ENCODE data around the gene KIF13A. TPM values are rescaled to one million over a fixed set of nuclear protein-coding genes. Genes with fewer than 3 reads are reported as not detected.

The KIF13A gene
- total and polyA plus RNA-seq, 2 experiments from 2014 or later: 8.4 to 28.2 TPM

GRCh38 chr6:17828149-17828548, 159.3 kb downstream of the KIF13A start:
- Mint-ChIP-seq H3K36me3 (ENCODE audit: low read depth) (peaks cover 51% of the 10 kb centered on the region), H3K4me3 (no peak overlapping the region), H3K4me1 (no peaks in the 10 kb centered on the region), H3K9me3 (no peaks in the 10 kb centered on the region), H3K27ac (no peak overlapping the region), H3K27me3 (ENCODE audit: insufficient read depth, low read depth, poor library complexity) (no peaks in the 10 kb centered on the region)
- H3K9me2 ChIP-seq (ENCODE audit: insufficient read depth): no peaks in the 10 kb centered on the region
- TF ChIP-seq ZNF114 (CRISPR knock-in tag; IDR thresholded peaks at IDR 0.05) (no peak), NANOG (IDR thresholded peaks at IDR 0.05; ENCODE audit: borderline replicate concordance) (no peak), JUNB (IDR thresholded peaks at IDR 0.05; ENCODE audit: unreplicated experiment) (no peak), EZH2 (IDR thresholded peaks at IDR 0.05; ENCODE audit: low read depth, unreplicated experiment) (no peak), CREB1 (CRISPR knock-in tag; IDR thresholded peaks at IDR 0.05; ENCODE audit: low read depth) (no peak), POLR2AphosphoS5 (IDR thresholded peaks at IDR 0.05; ENCODE audit: low read depth) (no peak), REST (IDR thresholded peaks at IDR 0.05; ENCODE audit: unreplicated experiment) (no peak), EZH2phosphoT487 (IDR thresholded peaks at IDR 0.05; ENCODE audit: unreplicated experiment) (no peak), ZNF462 (CRISPR knock-in tag; IDR thresholded peaks at IDR 0.05) (no peak), CTCF (conservative IDR thresholded peaks at IDR 0.05; ENCODE audit: low read depth in 2 of 2) (no peak), STAT1 (IDR thresholded peaks at IDR 0.05; ENCODE audit: unreplicated experiment) (no peak)
- H3K79me2 ChIP-seq (replicated peaks; ENCODE audit: insufficient read depth): no peaks in the 10 kb centered on the region
- no peak overlapping the region for H2AFZ ChIP-seq
- no peaks in the 10 kb centered on the region for H3K27me3 ChIP-seq (ENCODE audit: insufficient read depth)
- H3K4me1 ChIP-seq (ENCODE audit: insufficient read depth): no peaks in the 10 kb centered on the region
- H3K27ac ChIP-seq (ENCODE audit: low read depth): no peak overlapping the region
- no peak overlapping the region for H3K4me2 ChIP-seq
- peaks cover 29% of the 10 kb centered on the region for H3K36me3 ChIP-seq (ENCODE audit: insufficient read depth)
- no peaks in the 10 kb centered on the region for H3F3A ChIP-seq (replicated peaks; ENCODE audit: low read depth)
- H3K4me3 ChIP-seq: no peak overlapping the region
- H4K20me1 ChIP-seq (replicated peaks; ENCODE audit: insufficient read depth): no peaks in the 10 kb centered on the region
- no peak for DNase-seq (ENCODE audit: low spot score)
- no peak for ATAC-seq

All from GM23338 (cell line).